HG02678 (cell line): ENCODE measurements around the gene GPR84.

ENCODE experiments used
- ATAC-seq: cut with Tn5 transposase; IDR thresholded peaks from one replicate; pipeline ENCODE4 v1.9.1; 2021; ENCODE audit warnings: mild to moderate bottlenecking, moderate library complexity; ENCODE audit not compliant: unreplicated experiment

Gene GPR84

GRCh38 chr12:54374562-54375258 is 10.4 kb upstream of the GPR84 start:
- no peak for ATAC-seq

DNA sequence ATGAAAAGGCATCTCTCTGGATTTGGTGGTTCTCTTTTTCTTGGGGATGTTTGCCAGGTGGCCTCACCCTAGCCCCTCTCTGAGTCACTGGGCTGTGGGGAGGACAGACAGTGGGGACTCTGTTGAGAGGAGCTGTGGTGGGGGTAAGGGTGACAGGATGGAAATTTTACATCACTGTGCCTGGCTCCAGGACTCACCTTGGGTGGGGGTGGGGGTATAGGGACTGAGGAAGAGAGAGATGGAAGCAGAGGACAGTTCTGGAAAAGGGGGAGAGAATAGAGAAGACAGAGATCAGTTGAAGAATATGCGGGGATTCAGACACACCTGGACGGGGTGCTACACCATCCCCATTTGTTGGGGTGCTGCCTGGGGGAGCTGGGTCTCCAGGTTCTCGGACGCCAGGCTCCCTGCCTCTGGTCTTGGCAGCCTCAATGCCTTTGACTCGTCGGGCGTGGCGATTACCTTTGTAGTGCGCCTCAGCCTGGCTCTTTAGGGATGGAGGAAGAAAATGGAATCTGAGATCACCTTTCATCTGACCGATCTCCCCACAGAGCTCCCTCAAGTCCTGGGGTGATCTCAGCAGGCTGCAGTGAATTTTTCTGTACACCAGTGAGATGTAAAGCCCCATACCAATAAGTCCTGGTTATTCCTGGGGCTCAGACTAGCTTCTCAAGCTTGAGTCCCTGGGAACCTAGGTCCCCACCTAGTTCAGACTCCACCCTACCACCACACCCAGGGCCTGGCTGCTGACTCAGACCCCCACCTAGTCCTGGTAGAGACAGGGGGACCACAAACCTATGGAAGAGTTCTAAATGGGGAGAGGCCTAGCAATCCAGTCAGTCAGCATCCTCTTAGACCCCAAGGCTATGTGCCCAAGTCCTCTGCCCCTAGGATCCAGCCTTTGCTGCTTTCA is 9.6 kb upstream of the GPR84 start:
- no peak for ATAC-seq

DNA sequence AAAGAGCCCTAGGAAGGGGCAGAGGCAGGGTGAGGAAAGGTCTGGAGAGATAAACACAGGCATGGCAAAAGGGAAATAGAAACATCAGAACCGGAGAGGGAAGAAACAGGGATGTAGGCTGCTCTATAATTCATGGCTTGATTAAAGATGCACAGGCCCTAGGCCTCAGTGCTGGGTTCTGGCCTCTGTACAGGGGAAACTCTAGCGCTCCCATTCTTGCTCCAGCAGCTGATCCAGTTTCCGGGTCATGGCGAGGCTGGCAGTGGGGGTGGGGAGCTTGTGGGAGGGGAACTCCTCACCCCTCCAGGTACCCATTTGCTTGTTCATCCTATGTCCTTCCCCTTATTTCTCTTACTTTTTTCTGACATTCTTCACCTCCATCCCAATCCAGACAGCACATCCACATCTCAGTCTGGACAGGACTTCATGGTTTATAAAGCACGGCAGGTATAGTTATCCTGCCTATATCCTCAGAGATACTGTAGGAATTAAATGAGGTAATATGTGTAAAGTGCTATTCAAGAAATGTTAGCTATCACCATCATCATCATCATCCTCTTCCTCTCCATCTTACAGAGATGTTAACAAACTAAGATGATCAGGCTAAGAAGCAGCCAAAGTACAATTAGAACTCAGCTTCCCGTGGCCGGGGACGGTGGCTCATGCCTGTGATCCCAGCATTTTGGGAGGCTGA is 8.0 kb upstream of the GPR84 start:
- ATAC-seq: no peak

DNA sequence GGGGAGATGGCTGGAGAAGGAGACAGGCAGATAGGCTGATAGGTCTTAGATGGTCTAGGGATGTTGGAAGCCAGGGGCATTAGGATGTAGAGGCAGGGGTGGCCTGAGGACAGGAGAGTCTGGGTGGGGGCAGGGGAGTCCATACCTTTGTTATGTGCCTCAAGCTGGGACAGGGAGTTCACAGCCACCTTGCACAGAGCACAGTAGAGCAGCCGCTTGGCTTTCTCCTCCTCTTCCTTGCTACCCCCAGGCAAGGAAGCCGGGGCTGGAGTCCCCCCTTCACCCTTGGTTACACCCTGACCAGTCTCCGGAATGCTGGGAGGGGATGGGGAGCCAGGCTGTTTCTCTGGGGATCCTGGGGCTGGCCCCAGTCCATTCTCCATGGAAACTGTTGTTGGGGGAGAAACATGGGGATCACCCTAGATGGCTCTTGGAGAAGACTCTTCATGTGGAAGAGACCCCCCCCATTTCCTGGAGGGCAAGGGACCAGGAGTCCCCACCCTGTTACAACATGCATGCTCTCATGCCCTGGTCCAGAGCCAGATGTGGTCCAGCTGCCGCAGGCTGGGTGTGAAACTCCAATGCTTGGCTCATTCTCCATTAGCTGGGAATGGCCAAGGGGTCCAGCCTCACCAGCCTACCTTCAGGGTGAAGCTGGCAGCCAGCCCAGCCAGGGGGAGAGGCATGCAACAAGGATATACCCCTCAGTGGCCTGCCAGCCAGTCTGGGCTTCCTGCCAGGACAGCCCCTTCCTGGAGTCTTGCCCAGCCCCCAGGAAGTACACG is 7.2 kb upstream of the GPR84 start:
- no peak for ATAC-seq

GRCh38 chr12:54370171-54370730 is 6.0 kb upstream of the GPR84 start:
- peak; percentile 59 for ATAC-seq

- ATAC-seq: no peak
Measured at GRCh38 chr12:54369597-54370131, 5.4 kb upstream of the GPR84 start.

DNA sequence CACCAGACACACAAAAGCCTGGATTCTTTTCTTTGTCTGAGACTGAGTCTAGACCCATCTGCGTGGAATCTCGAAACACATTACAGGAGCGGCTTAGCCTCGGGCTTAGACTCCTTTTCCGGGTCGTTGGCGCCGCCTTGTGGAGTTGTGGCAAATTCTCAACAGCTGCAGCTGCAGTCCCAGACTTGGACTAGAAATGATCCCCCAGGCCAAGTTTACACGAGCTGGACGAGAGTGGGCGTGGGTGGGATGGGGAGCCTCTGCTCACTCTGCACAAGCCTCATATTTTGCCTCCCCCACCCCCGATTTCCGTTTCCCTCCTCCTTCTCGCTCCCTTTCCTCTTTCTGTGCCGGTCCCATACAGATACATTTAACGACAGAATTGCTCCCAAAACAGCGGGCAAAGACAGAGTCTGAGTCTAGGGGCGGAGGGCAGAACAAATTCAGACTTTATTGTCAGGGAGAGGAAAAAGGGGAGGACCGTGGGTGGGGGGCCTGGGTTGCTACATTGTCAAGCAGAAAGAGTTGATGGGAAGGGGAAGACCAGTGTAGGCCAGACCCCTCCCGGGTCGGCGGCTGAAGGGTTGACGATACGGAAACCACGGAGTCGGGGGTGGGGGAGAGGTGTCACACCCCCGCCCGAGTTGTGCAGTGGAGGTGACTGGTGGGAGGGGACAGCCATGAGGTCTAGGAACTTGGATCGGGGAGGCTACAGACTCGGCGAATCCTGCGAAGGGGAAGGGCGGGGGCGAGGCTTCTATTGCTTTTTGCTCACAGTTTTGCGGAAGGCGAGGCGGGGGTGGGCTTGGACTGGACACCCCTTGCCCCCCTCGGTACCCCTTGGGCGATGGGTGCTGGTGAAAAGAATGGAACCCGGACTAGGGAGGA is 4.7 kb upstream of the GPR84 start:
- peak; percentile 77 for ATAC-seq

- ATAC-seq: peak; percentile 25
Measured at GRCh38 chr12:54368025-54368708, 3.9 kb upstream of the GPR84 start.

- no peak for ATAC-seq
Measured at GRCh38 chr12:54363618-54364017, 668 bp downstream of the GPR84 start.

- no peak for ATAC-seq
Measured at GRCh38 chr12:54363047-54363446, 1.2 kb downstream of the GPR84 start.

DNA sequence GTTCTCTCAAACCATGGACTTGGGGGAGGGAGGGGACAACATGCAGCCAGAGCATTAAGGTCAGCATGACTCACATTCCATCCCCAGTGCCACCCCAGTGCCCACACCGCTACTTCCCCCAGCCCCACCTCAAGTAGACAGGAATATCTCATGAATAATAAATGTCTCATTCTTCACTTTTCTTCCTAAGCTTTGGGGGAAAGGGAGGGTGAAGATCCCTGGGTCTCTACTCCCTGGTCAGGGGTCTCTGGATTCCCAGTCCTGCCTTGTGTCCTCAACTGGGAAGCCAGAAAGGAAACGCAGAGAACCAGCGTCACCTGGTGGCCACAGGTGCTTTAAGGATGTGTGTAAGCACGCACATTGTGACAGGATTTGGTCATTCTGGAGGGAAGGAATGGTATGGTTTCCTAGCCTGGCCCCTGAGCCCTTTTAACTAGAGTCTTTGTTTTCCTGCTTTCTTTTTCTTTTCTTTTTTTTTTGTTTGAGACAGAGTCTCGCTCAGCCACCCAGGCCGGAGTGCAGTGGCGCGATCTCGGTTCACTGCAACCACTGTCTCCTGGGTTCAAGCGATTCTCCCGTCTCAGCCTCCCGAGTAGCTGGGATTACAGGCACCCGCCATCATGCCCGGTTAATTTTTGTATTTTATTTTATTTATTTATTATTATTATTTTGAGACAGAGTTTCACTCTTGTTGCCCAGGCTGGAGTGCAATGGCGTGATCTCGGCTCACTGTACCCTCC is 3.4 kb downstream of the GPR84 start:
- ATAC-seq: no peak

- no peak for ATAC-seq
Measured at GRCh38 chr12:54359762-54360351, 4.4 kb downstream of the GPR84 start.

GRCh38 chr12:54358945-54359761 is 5.1 kb downstream of the GPR84 start:
- peak; percentile 99 for ATAC-seq

GRCh38 chr12:54358191-54358944 is 5.9 kb downstream of the GPR84 start:
- no peak for ATAC-seq

DNA sequence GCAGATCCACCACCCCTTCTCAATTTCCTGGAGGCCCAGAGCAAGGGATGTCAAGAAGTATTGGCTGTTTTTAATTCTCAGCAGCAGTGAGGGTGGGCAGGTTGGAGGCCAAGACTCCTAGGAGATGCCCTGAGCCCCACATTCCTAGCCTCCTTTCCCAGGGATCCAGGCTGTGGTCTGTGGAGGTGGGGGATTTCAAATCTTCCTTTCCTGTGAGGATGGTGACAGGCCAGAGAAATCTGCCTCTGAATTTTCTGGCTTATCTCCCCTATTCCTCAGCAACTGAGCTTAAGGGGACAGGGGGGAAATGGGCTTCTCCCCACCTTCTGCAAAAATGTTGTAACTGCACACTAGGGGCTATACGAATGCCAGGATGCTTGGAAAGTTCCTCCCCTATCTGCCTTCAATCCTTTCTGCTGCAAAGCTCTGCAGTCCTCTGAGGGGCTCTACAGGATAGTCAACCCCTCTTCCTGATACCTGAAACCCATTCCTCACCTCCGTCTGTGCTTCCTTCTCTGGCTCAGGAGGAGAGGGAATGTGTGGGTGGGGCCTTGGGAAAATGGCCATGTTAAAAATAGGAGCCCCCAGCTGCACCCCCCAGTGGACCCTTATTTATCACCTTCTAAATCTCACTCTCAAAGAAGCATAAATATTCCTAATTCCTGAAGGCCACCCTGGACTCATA is 6.6 kb downstream of the GPR84 start:
- ATAC-seq: no peak
